GM18505 (cell line): ENCODE measurements around the gene NUF2.
"Not testable (repeated sequence)": the region's sequence is repeated elsewhere in the genome, so short reads cannot be mapped to it uniquely, and the experiment has no call there.

Experiments used
- ATAC-seq: cut with Tn5 transposase; IDR thresholded peaks from one replicate; pipeline ENCODE4 v1.9.1; 2021; ENCODE audit not compliant: unreplicated experiment
- POLR2A ChIP-seq: IDR thresholded peaks from 4 replicates; pipeline ENCODE4 v1.6.1; 2011; ENCODE audit warnings: borderline replicate concordance; ENCODE audit not compliant: insufficient read depth, insufficient read length; ENCODE audit errors: extremely low read depth

The NUF2 gene

DNA sequence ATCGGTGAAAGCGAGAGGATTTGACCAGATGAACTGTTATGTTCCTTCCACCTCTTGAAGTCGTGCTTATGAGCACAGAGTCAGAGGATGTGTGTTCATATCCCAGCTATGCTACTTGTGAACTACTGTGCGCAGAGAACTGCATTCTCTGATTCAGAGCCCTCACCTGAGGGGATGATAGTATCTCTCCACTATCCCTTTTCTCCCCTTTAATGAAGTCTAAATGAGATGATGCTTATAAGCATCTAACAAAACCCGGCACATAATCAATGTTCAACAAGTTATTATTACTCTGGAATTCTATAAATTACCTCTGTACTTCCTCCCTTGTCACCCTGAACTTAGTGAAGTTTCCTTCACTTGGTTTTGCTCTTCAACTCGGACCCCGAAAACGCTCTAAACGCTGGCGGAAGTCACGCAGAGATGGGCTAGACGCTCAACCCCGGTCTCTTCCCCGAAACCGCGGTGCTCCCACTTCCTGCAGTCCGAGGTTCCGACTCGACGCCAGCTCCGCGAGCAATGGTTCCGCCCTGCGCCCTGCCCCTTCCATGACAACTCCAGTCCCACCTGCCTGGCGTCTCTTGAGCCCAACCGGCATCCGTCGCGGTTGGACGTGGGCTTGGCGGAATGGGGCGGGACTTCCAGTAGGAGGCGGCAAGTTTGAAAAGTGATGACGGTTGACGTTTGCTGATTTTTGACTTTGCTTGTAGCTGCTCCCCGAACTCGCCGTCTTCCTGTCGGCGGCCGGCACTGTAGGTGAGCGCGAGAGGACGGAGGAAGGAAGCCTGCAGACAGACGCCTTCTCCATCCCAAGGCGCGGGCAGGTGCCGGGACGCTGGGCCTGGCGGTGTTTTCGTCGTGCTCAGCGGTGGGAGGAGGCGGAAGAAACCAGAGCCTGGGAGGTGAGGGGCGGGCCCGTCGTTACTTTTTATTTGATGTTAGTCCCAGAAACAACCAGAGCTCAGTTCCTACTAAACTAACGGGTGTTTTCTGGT is at the start of gene NUF2:
Gene NUF2, plus strand, starts transcription at position 644 of the 995 bp plus-strand sequence. CDS start 4,098 bp downstream, outside the sequence.
- peak; percentile 95 for ATAC-seq

DNA sequence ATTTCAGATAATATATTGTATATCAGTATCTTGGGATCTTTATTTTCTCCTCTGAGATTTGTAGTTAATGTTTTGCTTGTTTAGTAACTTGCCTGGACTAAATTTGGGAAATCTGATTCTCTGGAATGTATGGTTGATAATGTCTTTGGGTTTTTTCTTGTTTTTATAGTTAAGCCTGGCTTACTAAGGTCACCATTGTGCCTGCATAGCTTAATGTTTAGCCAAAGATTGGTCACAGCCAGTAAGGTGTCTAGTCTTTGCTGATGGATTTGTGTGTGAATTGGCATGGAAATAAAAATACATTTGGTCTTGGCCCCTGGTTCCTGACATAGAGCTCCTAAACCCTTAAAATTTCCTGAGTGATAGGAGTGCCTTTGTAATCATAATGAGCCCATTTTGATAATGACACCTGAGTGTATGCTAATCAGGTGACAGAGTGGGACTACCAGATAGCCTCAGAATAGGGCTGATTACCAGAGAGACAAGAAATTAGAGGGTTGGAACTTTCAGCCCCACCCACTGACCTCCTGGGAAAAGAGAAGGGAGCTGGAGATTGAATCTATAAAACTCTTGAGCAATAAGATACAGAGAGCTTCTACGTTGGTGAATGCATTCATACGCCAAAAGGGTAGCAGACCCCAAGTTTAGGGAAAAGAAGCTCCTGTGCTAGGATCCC is 47.9 kb upstream of the NUF2 start:
- ATAC-seq: no peak
- no peak for TF ChIP-seq POLR2A

More for the DNA sequence above, at the start of gene NUF2:
- TF ChIP-seq POLR2A: peak; percentile 74

DNA sequence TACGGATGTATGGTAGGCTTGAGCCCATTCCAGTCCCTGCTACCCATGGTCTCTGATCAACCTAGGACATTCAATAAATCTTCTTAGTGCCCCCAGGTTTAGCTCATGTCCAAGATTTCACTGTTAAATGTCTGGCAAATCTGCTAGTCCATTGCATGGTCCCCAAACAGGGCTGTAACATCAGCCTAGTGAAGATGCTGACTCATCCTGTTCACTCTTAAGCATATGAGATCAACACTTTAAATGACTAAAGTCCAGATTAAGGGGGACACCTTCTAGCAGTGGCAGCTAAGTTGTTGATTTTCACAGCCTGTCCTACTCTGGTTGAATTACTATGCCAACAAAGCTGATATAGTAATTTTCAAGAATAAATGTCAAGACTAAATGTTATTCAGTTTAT is 46.5 kb upstream of the NUF2 start:
- no peak for TF ChIP-seq POLR2A
- no peak for ATAC-seq

DNA sequence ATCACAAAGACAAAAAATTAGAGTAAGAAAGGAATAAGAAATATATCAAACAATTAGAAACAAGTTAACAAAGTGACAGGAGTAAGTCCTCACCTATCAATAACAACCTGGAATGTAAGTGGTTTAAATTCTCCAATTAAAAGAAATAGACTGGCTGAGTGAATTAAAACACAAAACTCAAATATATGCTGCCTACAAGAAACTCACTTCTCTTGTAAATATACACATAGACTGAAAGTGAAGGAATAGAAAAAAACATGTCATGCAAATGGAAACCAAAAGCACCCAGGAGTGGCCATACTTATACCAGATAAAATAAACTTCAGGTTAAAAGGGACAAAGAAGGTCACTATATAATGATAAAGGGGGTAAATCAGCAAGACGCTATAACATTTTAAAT is 43.2 kb upstream of the NUF2 start:
- no peak for TF ChIP-seq POLR2A

DNA sequence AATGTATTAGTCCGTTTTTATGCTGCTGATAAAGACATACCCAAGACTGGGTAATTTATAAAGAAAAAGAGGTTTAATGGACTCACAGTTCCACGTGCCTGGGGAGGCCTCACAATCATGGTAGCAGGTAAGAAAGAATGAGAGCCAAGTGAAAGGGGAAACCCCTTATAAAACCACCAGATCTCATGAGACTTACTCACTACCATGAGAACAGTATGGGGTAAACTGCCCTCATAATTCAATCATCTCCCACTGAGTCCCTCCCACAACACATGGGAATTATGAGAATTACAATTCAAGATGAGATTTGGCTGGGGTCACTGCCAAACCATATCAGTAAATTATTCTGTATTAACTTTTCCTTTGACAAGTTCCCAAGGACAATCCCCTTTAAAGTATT is 36.9 kb upstream of the NUF2 start:
- not testable (repeated sequence) for ATAC-seq

More for the DNA sequence above, 43.2 kb upstream of the NUF2 start:
- no peak for ATAC-seq

DNA sequence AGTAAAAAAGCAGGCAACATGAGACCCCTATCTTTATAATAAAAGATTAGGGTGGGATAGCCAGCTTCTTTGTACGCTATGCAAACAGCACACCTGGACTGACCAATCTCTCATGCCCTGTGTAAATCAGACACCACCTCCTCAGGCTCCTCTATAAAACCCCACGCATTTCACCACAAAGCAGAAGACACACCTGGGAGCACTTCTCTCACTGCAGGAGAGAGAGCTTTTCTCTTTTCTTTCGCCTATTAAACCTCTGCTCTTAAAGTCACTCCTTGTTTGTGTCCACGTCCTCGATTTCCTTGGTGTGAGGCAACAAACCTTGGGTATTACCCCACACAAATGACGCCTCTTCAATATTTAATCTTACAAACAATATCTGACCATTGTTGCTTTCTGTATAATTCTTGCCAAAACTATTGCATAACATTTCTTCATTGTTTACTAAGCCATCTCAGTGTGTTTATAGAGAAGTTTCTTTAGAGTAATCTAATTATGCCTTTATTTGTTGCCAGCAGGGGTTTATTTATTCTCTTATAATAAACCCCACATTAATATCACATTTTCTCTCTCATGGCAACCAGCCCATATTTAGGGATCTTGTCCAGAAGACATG is 31.6 kb upstream of the NUF2 start:
- no peak for ATAC-seq
- no peak for TF ChIP-seq POLR2A

DNA sequence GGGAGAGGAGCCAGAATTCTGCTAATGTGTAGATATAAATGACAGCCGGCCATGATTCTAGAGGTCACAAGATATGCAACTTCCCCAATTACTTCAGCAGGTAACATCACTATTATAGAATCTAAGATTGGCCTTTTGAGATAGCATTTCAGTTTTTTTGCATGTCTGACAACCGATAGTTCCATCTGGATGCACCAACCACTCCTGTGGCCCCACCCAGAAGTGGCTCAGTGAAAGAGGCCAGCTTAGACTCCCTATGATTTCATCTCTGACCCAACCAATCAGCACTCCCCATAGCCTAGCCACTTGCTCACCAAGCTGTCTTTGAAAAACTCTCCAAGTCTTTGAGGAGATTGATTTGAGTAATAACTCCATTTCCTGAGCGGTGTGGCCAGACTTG is 30.3 kb upstream of the NUF2 start:
- no peak for ATAC-seq
- TF ChIP-seq POLR2A: no peak

DNA sequence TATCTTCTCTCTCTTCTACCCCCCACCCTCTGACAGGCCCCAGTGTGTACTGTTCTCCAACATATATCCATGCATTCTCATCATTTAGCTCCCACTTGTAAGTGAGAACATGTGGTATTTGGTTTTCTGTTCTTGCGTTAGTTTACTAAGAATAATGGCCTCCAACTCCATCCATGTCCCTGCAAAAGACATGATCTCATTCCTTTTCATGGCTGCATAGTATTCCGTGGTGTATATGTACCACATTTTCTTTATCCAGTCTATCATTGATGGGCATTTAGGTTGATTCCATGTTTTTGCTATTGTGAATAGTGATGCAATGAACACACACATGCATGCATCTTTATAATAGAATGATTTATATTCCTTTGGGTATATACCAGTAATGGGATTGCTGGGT is 29.6 kb upstream of the NUF2 start:
- ATAC-seq: not testable (repeated sequence)

DNA sequence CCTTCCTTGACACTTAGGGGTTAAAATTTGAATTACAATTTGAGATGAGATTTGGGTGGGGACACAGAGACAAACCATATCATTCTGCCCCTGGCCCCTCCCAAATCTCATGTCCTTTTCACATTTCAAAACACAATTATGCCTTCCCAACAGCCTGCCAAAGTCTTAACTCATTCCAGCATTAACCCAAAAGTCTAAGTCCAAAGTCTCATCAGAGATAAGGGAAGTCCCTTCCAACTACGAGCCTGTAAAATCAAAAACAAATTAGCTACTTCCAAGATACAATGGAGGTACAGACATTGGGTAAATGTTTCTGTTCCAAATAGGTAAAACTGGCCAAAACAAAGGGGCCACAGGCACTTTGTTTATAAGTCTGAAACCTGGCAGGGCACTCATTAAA is 28.3 kb upstream of the NUF2 start:
- ATAC-seq: not testable (repeated sequence)

DNA sequence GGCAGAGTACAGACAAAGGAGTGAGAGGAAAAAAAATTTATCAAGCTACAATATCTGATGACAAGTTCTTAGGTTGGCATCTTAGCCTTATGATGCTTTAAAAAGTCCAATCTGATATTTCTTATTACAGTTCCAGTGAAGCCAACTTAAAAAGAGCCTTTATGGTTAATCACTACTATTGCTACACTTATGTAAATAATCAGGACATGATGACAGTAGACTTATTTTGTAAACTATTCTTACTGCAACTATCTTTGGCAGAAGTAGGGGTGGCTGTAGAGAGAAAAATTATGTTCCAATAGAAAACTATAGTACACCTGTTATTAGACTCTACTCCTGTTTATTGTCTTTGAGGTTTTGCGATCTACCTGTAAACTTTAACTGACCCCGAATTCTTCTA is 25.8 kb upstream of the NUF2 start:
- TF ChIP-seq POLR2A: no peak
- ATAC-seq: no peak

DNA sequence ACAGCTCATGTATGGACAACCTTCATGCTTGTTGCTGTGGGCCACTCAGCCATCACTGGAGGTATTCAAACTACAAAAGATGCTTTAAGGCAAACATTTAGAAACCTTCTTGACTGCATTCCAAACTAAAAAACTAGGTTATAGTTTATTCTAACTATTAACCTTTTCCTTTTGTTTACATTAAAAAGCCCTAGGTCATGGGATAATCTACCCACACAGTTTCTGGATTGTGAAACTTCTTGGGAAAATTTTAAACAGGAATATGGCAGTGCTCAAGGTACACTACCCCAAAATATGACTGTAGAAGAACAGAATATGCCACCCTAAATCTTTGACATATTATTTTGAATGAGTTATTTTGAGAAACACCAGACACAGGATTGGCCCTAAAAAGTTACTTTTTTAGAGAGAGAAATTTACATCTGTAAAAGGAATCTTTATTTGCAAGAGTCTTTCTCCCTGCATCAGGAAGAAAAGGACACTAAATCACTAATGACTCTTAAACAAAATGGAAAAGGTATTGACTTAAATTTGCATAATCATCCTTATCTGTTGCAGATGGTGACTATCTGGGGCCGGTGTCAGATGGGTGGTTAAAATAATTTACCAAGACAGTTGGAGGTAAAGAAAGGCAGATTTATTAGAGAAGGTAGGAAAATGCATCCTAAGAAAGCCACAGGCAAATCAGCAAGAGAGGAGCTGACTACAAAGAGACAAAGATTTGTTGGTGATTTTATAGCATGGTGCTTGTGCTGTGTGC is 25.1 kb upstream of the NUF2 start:
- ATAC-seq: no peak
- no peak for TF ChIP-seq POLR2A

DNA sequence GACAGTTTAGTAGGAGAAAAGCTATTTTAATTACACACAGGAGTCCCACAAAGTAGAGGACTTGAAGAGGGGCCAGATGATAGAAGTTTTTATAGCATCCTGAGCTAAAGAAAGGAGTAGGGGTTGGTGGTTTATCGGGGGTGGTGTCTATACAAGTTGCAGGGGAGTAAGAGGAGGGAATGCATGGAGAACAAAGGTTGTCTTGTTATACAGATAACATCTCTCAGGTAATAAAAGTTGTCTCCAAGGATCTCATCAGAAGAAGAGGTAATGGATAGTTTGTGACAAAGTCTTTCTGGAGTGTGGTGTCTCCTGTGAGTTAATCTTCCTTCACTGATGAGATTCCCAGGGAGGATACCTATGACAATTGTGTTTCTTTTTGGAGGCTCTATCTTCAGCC is 23.4 kb upstream of the NUF2 start:
- no peak for ATAC-seq
- no peak for TF ChIP-seq POLR2A

DNA sequence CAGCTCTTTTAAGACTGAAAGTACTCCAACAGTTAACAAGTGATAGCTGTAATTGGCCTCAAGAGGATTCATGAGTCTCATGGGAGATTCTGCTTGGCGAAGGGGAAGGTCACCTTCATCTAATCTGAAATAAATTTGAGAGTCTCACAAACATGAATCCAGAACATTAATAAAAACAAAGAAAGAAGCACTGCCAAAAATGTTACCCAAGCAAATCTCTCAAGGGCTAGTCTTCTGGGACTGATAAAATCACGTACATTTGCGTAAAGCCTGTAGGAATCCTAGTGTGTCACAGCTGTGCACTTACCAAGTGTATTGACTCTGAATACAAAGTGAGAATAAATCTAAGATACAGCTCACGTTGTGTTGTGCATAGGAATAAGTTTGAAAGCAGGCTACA is 21.2 kb upstream of the NUF2 start:
- no peak for TF ChIP-seq POLR2A

More for the DNA sequence above, 21.2 kb upstream of the NUF2 start:
- ATAC-seq: no peak
